Measurements from ENCODE around the gene CLSTN3. TPM values are rescaled to one million over a fixed set of nuclear protein-coding genes. Genes with fewer than 3 reads are reported as not detected.
A peak's percentile ranks its signal among the peaks of the same experiment; 100 is the strongest.
"Not testable (repeated sequence)": the region's sequence is repeated elsewhere in the genome, so short reads cannot be mapped to it uniquely, and the experiment has no call there.

CLSTN3 gene
- total RNA-seq, 1 donor from 2014 or later = 43.8 TPM

DNA sequence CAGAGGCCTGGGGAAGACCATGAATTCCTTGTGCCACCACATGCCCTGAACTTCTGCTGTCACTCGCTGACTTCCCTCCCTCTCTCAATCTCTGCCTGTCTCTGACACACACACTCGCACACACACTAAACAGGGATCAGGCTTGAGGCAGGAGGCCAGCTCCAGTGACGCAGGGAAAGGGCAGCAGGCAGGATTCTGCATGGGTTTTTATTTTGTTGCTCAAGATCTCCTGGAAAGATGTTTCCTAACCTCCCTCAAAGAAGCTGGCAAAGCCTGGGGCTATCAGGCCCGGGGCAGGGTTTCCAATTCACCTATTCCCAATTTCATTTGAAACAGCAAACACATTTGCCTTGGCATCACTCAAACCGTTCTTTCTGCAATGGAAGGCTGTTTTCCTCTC lies 31.6 kb downstream of the CLSTN3 start:
- ATAC-seq (peak; percentile 54), DNase-seq (ENCODE audit: low spot score) (no peak)
- intact Hi-C loops (cut with DNase I) = no loop called here

DNA sequence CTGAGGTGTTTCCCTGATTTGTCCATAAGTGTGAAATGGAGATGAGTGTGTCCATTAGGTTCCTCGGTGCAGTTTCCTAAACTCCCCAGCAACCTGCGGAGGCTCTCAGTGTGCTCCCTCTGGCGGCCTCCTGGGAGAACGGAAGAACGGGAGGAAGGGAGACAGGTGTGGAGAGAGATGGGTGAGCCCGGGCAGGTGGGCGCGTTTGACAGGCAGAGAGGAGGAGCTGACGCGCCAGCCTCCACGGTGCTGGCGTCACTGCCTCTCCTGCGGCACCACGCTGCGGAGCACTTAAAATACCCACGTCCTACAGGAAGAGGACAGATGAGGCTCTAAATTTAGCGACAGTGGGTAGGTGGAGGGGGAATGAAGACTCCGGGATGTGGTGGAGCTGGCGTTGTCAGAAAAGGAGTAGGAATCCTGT lies 32.5 kb downstream of the CLSTN3 start:
- intact Hi-C loops (cut with DNase I) = no loop called here
- peak; percentile 38 for ATAC-seq

DNA sequence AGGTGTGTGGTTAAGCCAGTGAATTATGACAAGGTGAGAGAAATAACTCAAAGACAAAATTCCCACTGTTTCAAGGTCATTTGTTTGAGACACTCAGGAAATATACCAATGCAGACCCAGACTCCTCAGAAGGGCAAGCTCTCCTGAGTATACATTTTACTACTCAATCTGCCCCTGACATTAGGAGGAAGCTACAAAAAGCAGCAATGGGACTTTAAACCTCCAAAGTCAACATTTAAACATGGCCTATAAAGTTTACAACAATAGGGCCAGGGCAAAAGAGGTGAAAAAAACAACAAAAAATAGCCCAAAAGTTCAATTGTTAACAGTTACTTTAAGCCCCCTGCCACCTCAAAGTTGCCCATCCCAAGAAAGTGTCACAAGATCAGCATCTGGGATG lies 39.8 kb downstream of the CLSTN3 start:
- no peak for ATAC-seq
- intact Hi-C loops (cut with DNase I) = no loop called here
- DNase-seq (ENCODE audit: low spot score) = no peak

More for the DNA sequence above, 32.5 kb downstream of the CLSTN3 start:
- DNase-seq (ENCODE audit: low spot score) = no peak

DNA sequence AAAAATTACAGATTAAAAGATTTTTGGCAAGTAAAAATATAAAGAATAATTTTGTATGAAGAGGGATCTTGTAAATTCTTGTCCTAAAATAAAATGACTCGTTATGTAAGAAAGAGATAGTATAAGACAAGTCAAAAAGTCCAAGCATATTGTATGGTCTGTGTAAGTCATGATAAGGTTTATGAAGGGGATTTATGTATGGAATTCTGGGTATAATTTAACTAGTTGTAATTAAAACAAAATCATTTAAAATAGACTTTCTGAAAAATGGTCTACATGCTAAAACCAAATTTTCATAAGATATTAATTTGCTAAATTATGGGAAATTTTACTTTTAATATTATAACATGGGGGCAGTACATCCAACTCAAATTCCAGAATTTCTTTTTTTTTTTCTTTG lies 41.7 kb downstream of the CLSTN3 start:
- DNase-seq (ENCODE audit: low spot score) (no peak), ATAC-seq (no peak)
- intact Hi-C loops (cut with DNase I) = no loop called here

DNA sequence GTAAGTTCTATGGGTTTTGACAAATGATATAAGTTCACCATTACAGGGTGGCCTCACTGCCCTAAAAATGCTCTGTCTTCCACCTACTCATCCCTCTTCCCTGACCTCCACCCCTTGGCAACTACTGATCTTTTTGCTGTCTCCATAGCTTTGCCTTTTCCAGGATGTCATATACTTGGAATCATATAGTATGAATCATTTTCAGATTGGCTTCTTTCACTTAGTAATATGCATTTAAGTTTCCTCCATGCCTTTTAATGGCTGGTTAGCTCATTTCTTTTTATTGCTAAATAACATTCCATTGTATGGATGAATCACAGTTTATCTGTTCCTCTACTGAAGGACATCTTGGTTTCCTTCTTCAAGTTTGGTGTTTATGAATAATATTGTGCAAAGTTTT lies 45.3 kb downstream of the CLSTN3 start:
- ATAC-seq = no peak
- intact Hi-C loops (cut with DNase I) = no loop called here
- DNase-seq (ENCODE audit: low spot score) = no peak

DNA sequence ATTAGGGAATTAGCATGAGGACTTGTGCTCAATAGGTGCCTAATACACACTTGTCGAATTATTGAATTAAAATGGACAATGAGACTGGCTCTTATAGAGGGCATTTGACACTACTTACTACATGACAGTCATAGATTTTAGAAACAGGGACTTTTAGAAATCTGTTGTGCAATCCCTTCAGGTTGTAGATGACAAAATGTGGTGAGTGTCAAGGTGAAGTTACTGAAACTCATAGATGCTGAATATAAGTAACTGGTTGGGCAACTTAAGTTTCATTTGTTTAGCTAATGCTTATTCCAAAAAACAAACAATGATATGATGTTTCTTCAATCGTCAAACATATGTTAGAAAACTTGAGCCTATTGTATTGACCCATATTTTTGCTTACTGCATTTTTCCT lies 46.4 kb downstream of the CLSTN3 start:
- intact Hi-C loops (cut with DNase I) = no loop called here
- ATAC-seq (no peak), DNase-seq (ENCODE audit: low spot score) (no peak)

DNA sequence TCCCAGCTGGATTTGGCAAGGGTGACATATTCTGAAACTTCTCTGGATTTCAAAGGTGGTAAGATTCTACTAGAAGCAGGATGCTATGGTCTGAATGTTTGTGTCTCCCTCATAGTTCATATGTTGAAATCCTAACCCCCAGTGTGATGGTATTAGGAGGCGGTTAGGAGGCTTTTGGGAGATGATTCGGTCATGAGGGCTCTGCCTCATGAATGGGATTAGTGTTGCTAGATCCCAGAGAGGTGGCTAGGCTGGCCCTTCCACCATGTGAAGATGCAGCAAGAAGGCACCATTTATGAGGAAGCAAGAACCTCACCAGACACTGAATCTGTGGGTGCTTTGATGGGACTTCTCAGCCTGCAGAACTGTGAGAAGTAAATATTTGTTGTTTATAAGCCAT lies 48.3 kb downstream of the CLSTN3 start:
- no peak for DNase-seq (ENCODE audit: low spot score)
- ATAC-seq = no peak
- intact Hi-C loops (cut with DNase I) = no loop called here

DNA sequence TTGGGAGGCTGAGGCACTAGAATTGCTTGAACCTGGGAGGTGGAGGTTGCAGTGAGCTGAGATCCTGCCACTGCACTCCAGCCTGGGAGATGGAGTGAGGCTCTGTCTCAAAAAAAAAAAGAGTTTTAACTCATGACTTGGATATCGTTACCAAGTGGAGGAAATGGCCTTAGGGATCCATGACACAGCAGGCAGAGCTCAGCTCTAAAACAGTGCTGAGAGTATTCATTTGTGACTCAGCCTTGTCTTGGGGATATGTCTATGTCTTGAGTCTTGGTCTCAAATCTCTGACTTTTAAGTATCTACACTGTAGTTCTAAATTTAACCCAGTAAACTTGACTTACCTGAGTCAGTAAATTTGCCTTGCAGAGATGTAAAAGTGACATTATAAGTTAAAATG lies 50.5 kb downstream of the CLSTN3 start:
- intact Hi-C loops (cut with DNase I) = no loop called here
- DNase-seq (ENCODE audit: low spot score) = no peak
- ATAC-seq = no peak

DNA sequence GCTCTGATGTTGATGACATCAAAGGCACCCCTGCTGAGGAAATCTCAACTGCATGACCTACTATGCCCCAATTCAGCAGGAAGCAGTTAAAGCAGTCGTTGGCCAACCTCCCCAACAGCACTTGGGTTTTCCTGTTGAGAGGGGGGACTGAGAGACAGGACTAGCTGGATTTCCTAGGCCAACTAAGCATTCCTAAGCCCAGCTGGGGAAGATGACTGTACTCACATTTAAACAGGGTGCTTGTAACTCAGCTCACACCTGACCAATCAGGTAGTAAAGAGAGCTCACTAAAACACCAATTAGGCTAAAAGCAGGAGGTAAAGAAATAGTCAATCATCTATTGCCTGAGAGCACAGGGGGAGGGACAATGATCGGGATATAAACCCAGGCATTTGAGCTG lies 55.9 kb downstream of the CLSTN3 start:
- ATAC-seq; intact Hi-C loops (cut with DNase I); DNase-seq (ENCODE audit: low spot score): not testable (repeated sequence)

DNA sequence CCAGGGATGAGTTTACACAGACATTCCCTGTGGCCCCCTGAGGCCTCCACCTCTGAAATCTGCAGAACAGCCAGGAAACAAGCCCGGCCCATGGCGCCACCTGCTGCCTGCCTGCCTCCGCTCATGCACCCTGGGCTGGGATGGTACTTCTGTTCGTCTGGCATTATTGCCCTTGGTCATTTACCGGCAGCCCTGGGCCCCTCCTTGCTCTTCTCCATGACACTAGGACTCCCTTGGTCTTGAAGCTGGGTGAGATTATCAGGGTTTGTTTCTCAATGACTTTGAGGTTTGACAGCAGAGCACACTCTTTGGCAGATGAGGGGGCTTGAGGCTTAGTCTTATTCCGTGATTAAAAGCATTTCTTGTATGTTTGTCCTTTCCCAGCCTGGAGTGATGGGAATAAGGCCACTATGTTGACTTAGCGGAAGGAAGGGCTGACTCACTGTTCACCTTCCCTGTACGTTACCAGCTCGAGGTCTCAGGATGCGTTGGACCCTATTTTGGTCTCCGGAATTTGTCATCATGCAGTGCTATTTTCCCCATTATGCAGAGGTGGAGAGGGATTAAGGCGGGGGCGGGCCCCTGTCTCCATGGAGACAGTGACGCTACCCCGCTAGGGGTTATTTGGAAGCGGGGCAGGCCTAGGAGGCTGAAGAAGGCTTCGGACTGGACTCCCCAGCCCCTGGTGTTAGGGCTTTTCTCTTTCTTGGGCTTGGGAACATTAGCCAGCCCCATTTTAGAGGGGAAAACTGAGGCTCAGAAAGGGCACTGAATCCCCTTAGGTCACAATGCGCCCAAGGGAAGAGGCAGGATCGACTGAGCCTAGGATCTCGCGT lies 58.6 kb downstream of the CLSTN3 start:
- DNase-seq (ENCODE audit: low spot score) (peak; percentile 85), ATAC-seq (peak; percentile 82)
- intact Hi-C loops (cut with DNase I) = no loop called here

DNA sequence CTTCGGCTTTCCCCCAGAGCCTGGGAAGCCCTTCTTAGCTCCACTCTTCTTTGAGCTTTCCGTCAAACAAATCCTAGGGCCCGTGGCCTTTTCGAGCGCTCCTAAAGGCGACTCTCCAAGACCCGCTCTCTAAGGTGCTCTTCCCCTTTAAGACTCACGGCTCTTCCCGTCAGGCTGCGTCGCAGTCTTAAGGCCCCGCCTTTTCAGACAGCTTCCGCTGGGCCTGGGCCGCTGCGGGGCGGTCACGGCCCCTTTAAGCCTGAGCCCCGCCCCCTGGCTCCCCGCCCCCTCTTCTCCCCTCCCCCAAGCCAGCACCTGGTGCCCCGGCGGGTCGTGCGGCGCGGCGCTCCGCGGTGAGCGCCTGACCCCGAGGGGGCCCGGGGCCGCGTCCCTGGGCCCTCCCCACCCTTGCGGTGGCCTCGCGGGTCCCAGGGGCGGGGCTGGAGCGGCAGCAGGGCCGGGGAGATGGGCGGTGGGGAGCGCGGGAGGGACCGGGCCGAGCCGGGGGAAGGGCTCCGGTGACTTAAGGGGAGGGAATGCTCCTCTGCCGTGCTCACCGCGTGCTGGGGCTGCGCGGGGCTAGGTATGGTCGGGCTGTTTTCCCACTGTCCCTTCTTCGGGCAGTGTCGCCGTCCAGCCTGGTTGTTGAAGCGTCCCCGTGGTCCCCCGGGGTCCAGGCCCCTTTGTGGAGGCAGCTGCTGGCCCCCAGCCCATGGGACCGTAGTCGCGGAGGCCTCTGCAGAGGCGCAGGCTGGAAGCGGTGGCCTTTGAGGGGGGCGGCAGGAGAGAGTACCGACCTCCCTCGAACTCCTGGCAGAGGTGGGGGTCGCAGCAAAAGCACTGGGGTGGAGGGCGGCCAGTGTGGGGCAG lies 59.5 kb downstream of the CLSTN3 start, which contains the start of gene PEX5:
Gene PEX5 (plus strand): TSS at position 289 of the 870 bp plus-strand sequence. CDS start 692 bp downstream, outside the sequence.
- peak; percentile 92 for DNase-seq (ENCODE audit: low spot score)
- intact Hi-C loops (cut with DNase I) = no loop called here
- peak; percentile 96 for ATAC-seq

DNA sequence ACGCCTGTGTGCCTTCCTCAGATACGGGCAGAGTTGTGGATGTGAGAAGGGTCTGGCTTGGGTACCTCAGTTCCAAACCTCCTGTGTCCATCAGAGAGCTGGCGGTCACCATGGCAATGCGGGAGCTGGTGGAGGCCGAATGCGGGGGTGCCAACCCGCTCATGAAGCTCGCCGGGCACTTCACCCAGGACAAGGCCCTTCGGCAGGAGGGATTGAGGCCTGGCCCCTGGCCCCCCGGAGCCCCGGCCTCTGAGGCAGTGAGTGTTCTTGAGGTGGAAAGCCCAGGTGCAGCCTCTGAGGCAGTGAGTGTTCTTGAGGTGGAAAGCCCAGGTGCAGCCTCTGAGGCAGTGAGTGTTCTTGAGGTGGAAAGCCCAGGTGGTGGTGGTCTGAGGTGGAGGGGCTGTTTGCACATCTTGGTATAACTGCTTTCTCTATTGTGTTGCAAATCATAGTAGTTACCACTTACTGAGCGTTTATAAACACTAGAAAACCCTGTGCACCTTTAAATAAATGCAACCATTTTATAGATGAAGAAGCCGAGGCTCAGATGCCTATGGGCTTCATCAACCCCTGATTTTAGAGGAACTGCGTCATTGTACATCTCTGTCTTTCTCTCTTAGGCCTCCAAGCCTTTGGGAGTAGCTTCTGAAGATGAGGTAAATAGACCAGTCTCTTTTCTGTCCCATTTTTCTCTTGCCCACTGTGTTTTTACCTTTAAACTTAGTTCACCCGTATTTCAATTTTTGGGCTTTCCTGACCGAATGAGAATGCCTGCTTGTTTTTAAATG lies 60.3 kb downstream of the CLSTN3 start:
- DNase-seq (ENCODE audit: low spot score) (no peak), ATAC-seq (peak; percentile 12)
- intact Hi-C loops (cut with DNase I) = no loop called here

DNA sequence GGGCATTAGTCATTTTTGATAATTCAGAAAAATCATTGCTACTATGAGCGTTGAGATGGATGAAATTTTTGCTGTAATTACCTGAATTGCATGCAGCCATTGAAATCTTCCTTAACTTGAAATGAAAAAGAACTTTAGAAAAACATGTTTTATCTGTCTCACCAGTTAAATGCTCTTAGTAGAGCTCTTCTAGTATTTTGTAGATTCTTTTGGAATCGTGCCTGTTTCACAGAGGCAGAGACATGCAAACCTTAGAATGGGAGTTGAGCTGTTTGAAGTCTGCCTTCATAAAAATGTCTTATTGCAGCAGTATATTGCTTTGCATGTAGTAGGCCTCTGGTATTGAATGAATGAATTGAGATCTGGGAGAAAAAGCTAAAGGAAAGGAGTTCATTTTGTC lies 63.5 kb downstream of the CLSTN3 start:
- no peak for DNase-seq (ENCODE audit: low spot score)
- intact Hi-C loops (cut with DNase I) = no loop called here
- no peak for ATAC-seq

DNA sequence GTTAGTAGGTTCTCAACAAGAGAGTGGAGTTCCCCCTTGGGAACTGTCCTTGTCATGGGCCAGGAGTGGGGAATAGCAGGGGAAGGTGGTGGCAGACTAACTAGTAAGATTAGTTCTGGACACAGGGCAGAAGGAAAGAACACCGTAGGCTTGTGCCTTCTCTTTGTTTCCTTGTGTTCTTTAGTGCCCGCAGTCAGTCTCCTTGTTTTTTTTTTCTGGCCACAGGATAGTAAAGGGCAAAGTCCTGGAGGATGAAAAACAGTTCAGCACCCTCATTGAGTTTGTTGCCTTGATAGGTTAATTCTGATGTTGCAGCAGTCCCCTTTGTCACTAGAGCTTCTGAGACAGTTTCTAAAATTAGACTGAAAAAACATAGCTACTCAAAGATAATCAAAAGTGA lies 67.7 kb downstream of the CLSTN3 start:
- intact Hi-C loops (cut with DNase I) = no loop called here
- DNase-seq (ENCODE audit: low spot score) (no peak), ATAC-seq (peak; percentile 26)

DNA sequence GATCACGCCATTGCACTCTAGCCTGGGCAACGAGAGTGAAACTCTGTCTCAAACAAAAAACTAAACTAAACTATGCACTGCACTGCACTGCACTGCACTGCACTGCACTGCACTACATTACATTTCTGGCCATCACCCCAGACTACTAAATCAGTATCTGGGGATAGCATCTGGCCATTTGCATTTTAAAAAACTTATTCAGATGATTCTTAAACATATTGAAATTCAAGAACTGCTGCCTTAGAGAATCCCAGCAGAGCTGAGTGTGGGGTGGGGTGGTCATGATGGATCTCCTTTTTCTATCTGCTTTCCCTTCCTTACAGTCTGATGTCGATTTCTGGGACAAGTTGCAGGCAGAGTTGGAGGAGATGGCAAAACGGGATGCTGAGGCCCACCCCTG lies 72.9 kb downstream of the CLSTN3 start:
- intact Hi-C loops (cut with DNase I) = no loop called here
- no peak for ATAC-seq
- DNase-seq (ENCODE audit: low spot score) = no peak

DNA sequence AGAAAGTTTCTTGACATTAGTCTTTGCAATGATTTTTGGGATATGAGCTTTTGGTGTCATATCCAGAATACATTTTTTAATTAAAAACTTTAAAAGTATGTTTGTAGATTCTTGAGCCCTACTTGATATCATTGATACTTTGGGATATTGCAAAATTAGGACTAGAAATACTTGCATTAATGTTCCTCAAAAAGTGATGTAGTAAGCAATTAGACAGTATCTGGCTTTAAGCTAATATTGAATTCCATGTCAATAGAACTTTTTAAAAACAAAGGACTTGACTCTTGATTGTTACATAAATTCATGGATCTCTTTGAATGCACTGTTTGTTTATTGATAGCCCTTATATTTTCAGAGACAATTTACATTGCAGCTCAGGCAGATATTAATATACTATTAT lies 74.9 kb downstream of the CLSTN3 start:
- ATAC-seq = no peak
- intact Hi-C loops (cut with DNase I) = no loop called here
- DNase-seq (ENCODE audit: low spot score) = no peak

DNA sequence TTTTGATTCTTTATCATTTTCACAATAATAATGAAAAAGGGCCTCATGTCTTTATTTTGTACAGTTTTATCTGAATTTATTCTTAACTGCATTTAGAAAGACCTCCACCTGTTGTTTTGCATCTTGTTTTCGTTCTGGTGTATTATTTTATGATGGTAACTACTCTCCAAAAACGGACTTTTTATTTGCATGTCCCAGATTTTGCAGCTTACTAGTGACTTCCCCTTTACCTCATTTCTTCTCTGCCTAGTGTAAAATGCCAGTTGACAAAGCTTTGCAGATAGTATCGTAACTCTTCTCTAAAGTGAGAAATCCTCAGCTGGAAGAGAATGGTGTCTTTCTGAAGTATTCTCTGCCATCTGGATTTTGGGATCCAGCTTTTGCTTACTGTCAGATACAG lies 76.5 kb downstream of the CLSTN3 start:
- no peak for ATAC-seq
- intact Hi-C loops (cut with DNase I) = no loop called here
- no peak for DNase-seq (ENCODE audit: low spot score)

DNA sequence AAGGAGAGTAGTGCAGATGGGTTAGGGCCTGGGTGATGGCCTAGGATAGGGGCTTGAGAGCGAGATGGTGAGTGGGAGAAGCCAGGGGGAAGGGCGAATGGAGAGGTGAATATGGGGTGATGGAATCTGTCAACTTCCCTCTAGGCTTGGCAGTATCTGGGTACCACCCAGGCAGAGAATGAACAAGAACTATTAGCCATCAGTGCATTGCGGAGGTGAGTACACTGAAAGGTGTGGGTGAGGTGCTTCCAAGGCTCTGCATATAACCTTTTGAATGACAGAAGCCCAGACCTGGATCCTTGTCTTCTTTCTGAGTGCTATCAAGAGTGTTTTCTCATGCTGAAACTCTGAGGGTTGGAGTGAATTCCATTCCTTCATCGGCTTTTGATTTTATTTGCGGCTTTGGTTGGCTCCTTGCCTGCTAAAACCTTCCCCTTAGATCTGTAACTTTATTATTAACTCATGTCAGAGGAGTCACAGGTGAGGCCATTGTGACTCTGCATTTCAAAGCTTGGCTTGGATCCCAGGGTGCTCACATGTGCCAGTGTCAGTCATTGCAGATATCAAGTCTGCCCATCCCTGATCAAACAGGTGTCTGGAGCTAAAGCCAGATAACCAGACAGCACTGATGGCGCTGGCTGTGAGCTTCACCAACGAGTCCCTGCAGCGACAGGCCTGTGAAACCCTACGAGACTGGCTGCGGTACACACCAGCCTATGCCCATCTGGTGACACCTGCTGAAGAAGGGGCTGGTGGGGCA lies 77.9 kb downstream of the CLSTN3 start:
- DNase-seq (ENCODE audit: low spot score) = no peak
- intact Hi-C loops (cut with DNase I) = no loop called here
- ATAC-seq = no peak

Data from sciatic nerve (tissue), 2 donors.